PC-9 (cell line): Measurements from ENCODE around the gene CPEB1. TPM values are rescaled to one million over a fixed set of nuclear protein-coding genes. Genes with fewer than 3 reads are reported as not detected.

Experiments used
- BruUV-seq: library from RNA; stranded (reverse); fragments of 400-500 nt; replicated peaks from 2 replicates; lab custom pipeline; 2021; lab: Mats Ljungman, UMichigan
- CTCF ChIA-PET: fragments of 300-600 bp; sonication (Branson Sonifier 250); formaldehyde crosslinking; loops from one replicate; lab custom pipeline; 2022; ENCODE audit warnings: antibody characterized with exemption; lab: Charles Lee
- POLR2A ChIA-PET: fragments of 300-600 bp; sonication (Branson Sonifier 250); formaldehyde crosslinking; loops from one replicate; lab custom pipeline; 2022; ENCODE audit warnings: antibody characterized with exemption; ENCODE audit not compliant: unreplicated experiment; lab: Charles Lee
- DNase-seq, 2 experiments: peaks; one replicate each; pipeline versions ENCODE4 v3.0.0 to v3.0.0-alpha.2; 2015 to 2022; ENCODE audit warnings: mixed read lengths in 1 of 2
- H2AFZ ChIP-seq: fragments of 200-600 bp; sonication (generic); 2 replicates; pipeline ENCODE4 v1.8.1; 2017; ENCODE audit warnings: antibody characterized with exemption
- H3F3A ChIP-seq: fragments of 200-600 bp; sonication (generic); 2 replicates; pipeline ENCODE4 v1.8.1; 2017; ENCODE audit warnings: antibody characterized with exemption, mild to moderate bottlenecking, low read depth; ENCODE audit not compliant: insufficient read depth
- H3K27ac ChIP-seq: fragments of 200-600 bp; sonication (generic); 2 replicates; pipeline ENCODE4 v1.6.1; 2016; ENCODE audit warnings: mixed run types
- H3K27me3 ChIP-seq: fragments of 200-600 bp; sonication (generic); 2 replicates; pipeline ENCODE4 v1.6.1; 2016; ENCODE audit warnings: low read depth, mixed run types; ENCODE audit not compliant: insufficient read depth
- H3K36me3 ChIP-seq: fragments of 200-600 bp; sonication (generic); 2 replicates; pipeline ENCODE4 v1.6.1; 2016; ENCODE audit warnings: low read depth, mixed run types
- H3K4me1 ChIP-seq: fragments of 200-600 bp; sonication (generic); replicated peaks from 2 replicates; pipeline ENCODE4 v1.6.1; 2016; ENCODE audit warnings: mixed run types; ENCODE audit not compliant: insufficient read depth
- H3K4me2 ChIP-seq: fragments of 200-600 bp; sonication (generic); 2 replicates; pipeline ENCODE4 v1.6.1; 2017; ENCODE audit warnings: mixed run types
- H3K4me3 ChIP-seq: fragments of 200-600 bp; sonication (generic); 2 replicates; pipeline ENCODE4 v1.6.1; 2016; ENCODE audit warnings: mixed run types
- H3K79me2 ChIP-seq: fragments of 200-600 bp; sonication (generic); 2 replicates; pipeline ENCODE4 v1.6.1; 2017; ENCODE audit warnings: low read depth, mixed run types
- H3K9me2 ChIP-seq: fragments of 200-600 bp; sonication (generic); 2 replicates; pipeline ENCODE4 v1.8.1; 2017; ENCODE audit warnings: mild to moderate bottlenecking; ENCODE audit not compliant: insufficient read depth
- H3K9me3 ChIP-seq: fragments of 200-600 bp; sonication (generic); 2 replicates; pipeline ENCODE4 v1.8.1; 2016; ENCODE audit warnings: low read depth; ENCODE audit not compliant: insufficient read depth
- H4K20me1 ChIP-seq: fragments of 200-600 bp; sonication (generic); 2 replicates; pipeline ENCODE4 v1.8.1; 2017; ENCODE audit not compliant: insufficient read depth
- CTCF ChIP-seq: fragments of 200-600 bp; sonication (generic); conservative IDR thresholded peaks from 2 replicates; pipeline ENCODE4 v1.6.1; 2017; ENCODE audit warnings: mixed run types, antibody characterized with exemption, mild to moderate bottlenecking, moderate library complexity
- EZH2 ChIP-seq: fragments of 200-600 bp; sonication (generic); IDR thresholded peaks from 2 replicates; pipeline ENCODE4 v1.8.0; 2017; ENCODE audit warnings: antibody characterized with exemption, low read depth
- intact Hi-C: fragments of 100-400 bp; cut with micrococcal nuclease; formaldehyde crosslinking; loops from one replicate; pipeline ENCODE4 v1.10.0; 2022; ENCODE audit not compliant: unreplicated experiment
- total RNA-seq: library from RNA; stranded (reverse); gene quantifications from 2 replicates; pipeline ENCODE4 v1.2.3, GENCODE V29; 2021

CPEB1 gene
- total RNA-seq, 1 experiment from 2014 or later, result not detected

GRCh38 chr15:82670699-82671098 lies 23.5 kb upstream of the CPEB1 start:
- POLR2A ChIA-PET, result no interaction called here
- no peak overlapping the region for H2AFZ ChIP-seq
- no peaks in the 10 kb centered on the region for H3K79me2 ChIP-seq
- no TSS peak for BruUV-seq
- H3K9me3 ChIP-seq, result 0 out of 2 replicates have a peak, but pooled peaks cover 2% of the 10 kb centered on the region
- H3K27me3 ChIP-seq, result peaks cover 57% of the 10 kb centered on the region
- TF ChIP-seq EZH2, result no peak
- TF ChIP-seq CTCF, result no peak
- no peak overlapping the region for H3K4me3 ChIP-seq
- CTCF ChIA-PET, result no interaction called here
- no peaks in the 10 kb centered on the region for H3F3A ChIP-seq
- no peaks in the 10 kb centered on the region for H3K36me3 ChIP-seq
- no peaks in the 10 kb centered on the region for H4K20me1 ChIP-seq
- no peak for DNase-seq
- intact Hi-C loops, result no loop called here
- no peaks in the 10 kb centered on the region for H3K4me1 ChIP-seq
- H3K27ac ChIP-seq, result no peak overlapping the region
- H3K9me2 ChIP-seq, result no peaks in the 10 kb centered on the region
- no peak overlapping the region for H3K4me2 ChIP-seq

GRCh38 chr15:82666606-82667005 lies 19.4 kb upstream of the CPEB1 start:
- Histone ChIP-seq H3K4me2 (no peak overlapping the region), H3K4me3 (no peak overlapping the region), H3K27me3 (peaks cover 64% of the 10 kb centered on the region), H3F3A (no peaks in the 10 kb centered on the region), H4K20me1 (no peaks in the 10 kb centered on the region), H3K36me3 (no peaks in the 10 kb centered on the region), H3K79me2 (no peaks in the 10 kb centered on the region), H2AFZ (no peak overlapping the region), H3K9me2 (no peaks in the 10 kb centered on the region), H3K27ac (no peak overlapping the region), H3K9me3 (0 out of 2 replicates have a peak, but pooled peaks cover 2% of the 10 kb centered on the region), H3K4me1 (no peaks in the 10 kb centered on the region)
- no TSS peak for BruUV-seq
- no peak for TF ChIP-seq CTCF
- no peak for TF ChIP-seq EZH2
- CTCF ChIA-PET, result no interaction called here
- POLR2A ChIA-PET, result no interaction called here
- intact Hi-C loops, result no loop called here
- no peak for DNase-seq

- intact Hi-C loops, result no loop called here
- no peak for DNase-seq
- H4K20me1 ChIP-seq, result no peaks in the 10 kb centered on the region
- H3K79me2 ChIP-seq, result no peaks in the 10 kb centered on the region
- ChIA-PET CTCF (no interaction called here), POLR2A (no interaction called here)
- no peak overlapping the region for H3K4me2 ChIP-seq
- H3K4me3 ChIP-seq, result no peak overlapping the region
- no peak for TF ChIP-seq CTCF
- no peak for TF ChIP-seq EZH2
- peaks cover 47% of the 10 kb centered on the region for H3K27me3 ChIP-seq
- H3K9me3 ChIP-seq, result 0 out of 2 replicates have a peak, but pooled peaks cover 1% of the 10 kb centered on the region
- H2AFZ ChIP-seq, result no peak overlapping the region
- H3K9me2 ChIP-seq, result no peaks in the 10 kb centered on the region
- H3K27ac ChIP-seq, result no peak overlapping the region
- BruUV-seq, result no TSS peak
- H3F3A ChIP-seq, result no peaks in the 10 kb centered on the region
- no peaks in the 10 kb centered on the region for H3K36me3 ChIP-seq
- no peaks in the 10 kb centered on the region for H3K4me1 ChIP-seq
These were observed 16.9 kb upstream of the CPEB1 start for GRCh38 chr15:82664021-82664420.
